ENCODE data around the gene LSAMP.

- TF ChIP-seq CEBPG (CRISPR knock-in tag; IDR thresholded peaks at IDR 0.05) (no peak), CEBPG (tag; conservative IDR thresholded peaks at IDR 0.05 in 1 of 2, IDR thresholded peaks at IDR 0.05 in 1 of 2) (no peak), CTCF (IDR thresholded peaks at IDR 0.05 in 2 of 3, conservative IDR thresholded peaks at IDR 0.05 in 1 of 3; ENCODE audit: insufficient read depth in 2 of 3, low read depth in 1 of 3, low read length in 3 of 3) (no peak), POLR2AphosphoS5 (IDR thresholded peaks at IDR 0.05; ENCODE audit: control insufficient read depth, insufficient read depth, low read depth, low read length) (no peak), GABPB2 (CRISPR knock-in tag; conservative IDR thresholded peaks at IDR 0.05) (no peak), TCF3 (CRISPR knock-in tag; IDR thresholded peaks at IDR 0.05) (no peak), CBX1 (IDR thresholded peaks at IDR 0.05; ENCODE audit: low read depth) (no peak), ZBTB33 (CRISPR knock-in tag; IDR thresholded peaks at IDR 0.05) (no peak), SMAD4 (CRISPR knock-in tag; conservative IDR thresholded peaks at IDR 0.05) (no peak), CHD1 (IDR thresholded peaks at IDR 0.05; ENCODE audit: low read length) (no peak), EZH2 (IDR thresholded peaks at IDR 0.05; ENCODE audit: borderline replicate concordance, low read depth, low read length) (no peak), ERF (CRISPR knock-in tag; IDR thresholded peaks at IDR 0.05) (no peak)
These were observed 40.1 kb downstream of the LSAMP start for GRCh38 chr3:116405231-116405630.
